ENCODE data around the gene R3HDML.
"Not testable (repeated sequence)": the region's sequence is repeated elsewhere in the genome, so short reads cannot be mapped to it uniquely, and the experiment has no call there.

Gene R3HDML

GRCh38 chr20:44336725-44337380, at the start of gene R3HDML:
Gene R3HDML, plus strand, starts transcription at chr20:44337043. Its CDS starts 115 bp downstream, at chr20:44337158.
- Histone ChIP-seq H3K4me3 (ENCODE audit: low read length) (no peak within 1 kb of the TSS), H3K4me1 (ENCODE audit: control insufficient read depth, insufficient read depth, low read length) (no peaks in the 10 kb centered on the region), H3K27ac (ENCODE audit: low read depth, low read length) (no peak within 1 kb of the TSS), H3K36me3 (ENCODE audit: control insufficient read depth, insufficient read depth, low read length) (no peaks in the 10 kb centered on the region), H3K9ac (ENCODE audit: low read length) (no peak within 1 kb of the TSS), H3K27me3 (ENCODE audit: control insufficient read depth, insufficient read depth, low read length) (no peaks in the 10 kb centered on the region)

GRCh38 chr20:44287272-44288097, 49.4 kb upstream of the R3HDML start:
- Histone ChIP-seq H3K27ac (ENCODE audit: low read depth, low read length) (no peak overlapping the region), H3K27me3 (ENCODE audit: control insufficient read depth, insufficient read depth, low read length) (no peaks in the 10 kb centered on the region), H3K4me1 (ENCODE audit: control insufficient read depth, insufficient read depth, low read length) (no peaks in the 10 kb centered on the region), H3K36me3 (ENCODE audit: control insufficient read depth, insufficient read depth, low read length) (no peaks in the 10 kb centered on the region), H3K4me3 (ENCODE audit: low read length) (no peak overlapping the region), H3K9ac (ENCODE audit: low read length) (no peak overlapping the region)

- no peak overlapping the region for H3K4me3 ChIP-seq (ENCODE audit: low read length)
- no peaks in the 10 kb centered on the region for H3K27me3 ChIP-seq (ENCODE audit: control insufficient read depth, insufficient read depth, low read length)
- no peaks in the 10 kb centered on the region for H3K36me3 ChIP-seq (ENCODE audit: control insufficient read depth, insufficient read depth, low read length)
- H3K4me1 ChIP-seq (ENCODE audit: control insufficient read depth, insufficient read depth, low read length) = no peaks in the 10 kb centered on the region
- no peak overlapping the region for H3K9ac ChIP-seq (ENCODE audit: low read length)
- no peak overlapping the region for H3K27ac ChIP-seq (ENCODE audit: low read depth, low read length)
Observed at GRCh38 chr20:44288252-44288651, 48.6 kb upstream of the R3HDML start.

GRCh38 chr20:44291754-44292153, 45.1 kb upstream of the R3HDML start:
- H3K36me3 ChIP-seq (ENCODE audit: control insufficient read depth, insufficient read depth, low read length) = no peaks in the 10 kb centered on the region
- no peak overlapping the region for H3K9ac ChIP-seq (ENCODE audit: low read length)
- no peak overlapping the region for H3K27ac ChIP-seq (ENCODE audit: low read depth, low read length)
- no peak overlapping the region for H3K4me3 ChIP-seq (ENCODE audit: low read length)
- no peaks in the 10 kb centered on the region for H3K4me1 ChIP-seq (ENCODE audit: control insufficient read depth, insufficient read depth, low read length)
- no peaks in the 10 kb centered on the region for H3K27me3 ChIP-seq (ENCODE audit: control insufficient read depth, insufficient read depth, low read length)

GRCh38 chr20:44296011-44296410, 40.8 kb upstream of the R3HDML start:
- Histone ChIP-seq H3K27ac (ENCODE audit: low read depth, low read length) (no peak overlapping the region), H3K4me3 (ENCODE audit: low read length) (no peak overlapping the region), H3K4me1 (ENCODE audit: control insufficient read depth, insufficient read depth, low read length) (no peaks in the 10 kb centered on the region), H3K9ac (ENCODE audit: low read length) (no peak overlapping the region), H3K27me3 (ENCODE audit: control insufficient read depth, insufficient read depth, low read length) (no peaks in the 10 kb centered on the region), H3K36me3 (ENCODE audit: control insufficient read depth, insufficient read depth, low read length) (no peaks in the 10 kb centered on the region)

- Histone ChIP-seq H3K9ac (ENCODE audit: low read length) (no peak overlapping the region), H3K27me3 (ENCODE audit: control insufficient read depth, insufficient read depth, low read length) (no peaks in the 10 kb centered on the region), H3K4me3 (ENCODE audit: low read length) (no peak overlapping the region), H3K36me3 (ENCODE audit: control insufficient read depth, insufficient read depth, low read length) (no peaks in the 10 kb centered on the region), H3K27ac (ENCODE audit: low read depth, low read length) (no peak overlapping the region), H3K4me1 (ENCODE audit: control insufficient read depth, insufficient read depth, low read length) (no peaks in the 10 kb centered on the region)
Observed at GRCh38 chr20:44297721-44298120, 39.1 kb upstream of the R3HDML start.

- H3K9ac ChIP-seq (ENCODE audit: low read length); H3K36me3 ChIP-seq (ENCODE audit: control insufficient read depth, insufficient read depth, low read length); H3K27ac ChIP-seq (ENCODE audit: low read depth, low read length); H3K4me1 ChIP-seq (ENCODE audit: control insufficient read depth, insufficient read depth, low read length); H3K27me3 ChIP-seq (ENCODE audit: control insufficient read depth, insufficient read depth, low read length); H3K4me3 ChIP-seq (ENCODE audit: low read length): not testable (repeated sequence)
Observed at GRCh38 chr20:44299011-44299535, 37.8 kb upstream of the R3HDML start.

- no peak overlapping the region for H3K27ac ChIP-seq (ENCODE audit: low read depth, low read length)
- no peaks in the 10 kb centered on the region for H3K27me3 ChIP-seq (ENCODE audit: control insufficient read depth, insufficient read depth, low read length)
- no peak overlapping the region for H3K4me3 ChIP-seq (ENCODE audit: low read length)
- H3K4me1 ChIP-seq (ENCODE audit: control insufficient read depth, insufficient read depth, low read length) = no peaks in the 10 kb centered on the region
- H3K36me3 ChIP-seq (ENCODE audit: control insufficient read depth, insufficient read depth, low read length) = no peaks in the 10 kb centered on the region
- no peak overlapping the region for H3K9ac ChIP-seq (ENCODE audit: low read length)
Observed at GRCh38 chr20:44301285-44301684, 35.6 kb upstream of the R3HDML start.

- H3K9ac ChIP-seq (ENCODE audit: low read length) = no peak overlapping the region
- H3K27ac ChIP-seq (ENCODE audit: low read depth, low read length) = no peak overlapping the region
- no peaks in the 10 kb centered on the region for H3K27me3 ChIP-seq (ENCODE audit: control insufficient read depth, insufficient read depth, low read length)
- no peaks in the 10 kb centered on the region for H3K4me1 ChIP-seq (ENCODE audit: control insufficient read depth, insufficient read depth, low read length)
- H3K36me3 ChIP-seq (ENCODE audit: control insufficient read depth, insufficient read depth, low read length) = no peaks in the 10 kb centered on the region
- no peak overlapping the region for H3K4me3 ChIP-seq (ENCODE audit: low read length)
Observed at GRCh38 chr20:44302026-44302669, 34.7 kb upstream of the R3HDML start.

- Histone ChIP-seq H3K4me1 (ENCODE audit: control insufficient read depth, insufficient read depth, low read length) (no peaks in the 10 kb centered on the region), H3K36me3 (ENCODE audit: control insufficient read depth, insufficient read depth, low read length) (no peaks in the 10 kb centered on the region), H3K27ac (ENCODE audit: low read depth, low read length) (no peak overlapping the region), H3K4me3 (ENCODE audit: low read length) (no peak overlapping the region), H3K9ac (ENCODE audit: low read length) (no peak overlapping the region), H3K27me3 (ENCODE audit: control insufficient read depth, insufficient read depth, low read length) (no peaks in the 10 kb centered on the region)
Observed at GRCh38 chr20:44302736-44303135, 34.1 kb upstream of the R3HDML start.

- H3K27ac ChIP-seq (ENCODE audit: low read depth, low read length) = no peak overlapping the region
- H3K9ac ChIP-seq (ENCODE audit: low read length) = no peak overlapping the region
- H3K4me3 ChIP-seq (ENCODE audit: low read length) = no peak overlapping the region
- no peaks in the 10 kb centered on the region for H3K27me3 ChIP-seq (ENCODE audit: control insufficient read depth, insufficient read depth, low read length)
- H3K36me3 ChIP-seq (ENCODE audit: control insufficient read depth, insufficient read depth, low read length) = no peaks in the 10 kb centered on the region
- H3K4me1 ChIP-seq (ENCODE audit: control insufficient read depth, insufficient read depth, low read length) = no peaks in the 10 kb centered on the region
Observed at GRCh38 chr20:44304383-44304782, 32.5 kb upstream of the R3HDML start.

GRCh38 chr20:44306927-44307326, 29.9 kb upstream of the R3HDML start:
- Histone ChIP-seq H3K4me1 (ENCODE audit: control insufficient read depth, insufficient read depth, low read length) (peaks cover 2% of the 10 kb centered on the region), H3K4me3 (ENCODE audit: low read length) (no peak overlapping the region), H3K27me3 (ENCODE audit: control insufficient read depth, insufficient read depth, low read length) (no peaks in the 10 kb centered on the region), H3K27ac (ENCODE audit: low read depth, low read length) (no peak overlapping the region), H3K9ac (ENCODE audit: low read length) (no peak overlapping the region), H3K36me3 (ENCODE audit: control insufficient read depth, insufficient read depth, low read length) (no peaks in the 10 kb centered on the region)
